Measurements from ENCODE around the gene RAI1. TPM values are rescaled to one million over a fixed set of nuclear protein-coding genes. Genes with fewer than 3 reads are reported as not detected.

The RAI1 gene
- total and polyA plus RNA-seq, 2 of the 8 experiments (the other 6 are each of a cell fraction or from before 2014, with no cell fraction given), result 0.39 to 1.2 TPM

- Histone ChIP-seq H3K4me3 (ENCODE audit: extremely low read depth in 1 of 4, insufficient read depth in 2 of 4, low read depth in 3 of 4, low read length in 4 of 4) (no peak overlapping the region), H3K79me1 (ENCODE audit: low read depth, low read length) (no peaks in the 10 kb centered on the region), H4K20me1 (replicated peaks in 1 of 2; ENCODE audit: control insufficient read depth in 1 of 2, insufficient read depth in 2 of 2, low read length in 2 of 2) (peaks cover 0 to 6% of the 10 kb centered on the region in 2 experiments), H3K4me1 (replicated peaks in 1 of 4; ENCODE audit: control insufficient read depth in 3 of 4, insufficient read depth in 4 of 4, low read length in 3 of 4) (peaks cover 5 to 35% (median 22%) of the 10 kb centered on the region in 4 experiments), H3K79me2 (ENCODE audit: control insufficient read depth in 1 of 2, insufficient read depth in 2 of 2, low read length in 2 of 2) (no peaks in the 10 kb centered on the region), H4K5ac (ENCODE audit: insufficient read length, low read depth, low read length) (no peak overlapping the region), H3K18ac (ENCODE audit: extremely low read depth, low read length) (no peak overlapping the region), H3K4ac (replicated peaks; ENCODE audit: insufficient read length, low read depth, low read length) (peak overlapping the region; percentile 82), H2BK12ac (ENCODE audit: low read depth, low read length) (0 out of 2 replicates have a peak overlapping the region, but pooled peaks have one; percentile 9), H2AFZ (ENCODE audit: low read length) (no peak overlapping the region), H4K91ac (replicated peaks; ENCODE audit: insufficient read length, low read length) (no peak overlapping the region), H2AK5ac (ENCODE audit: low read depth, low read length) (no peak overlapping the region), H3K27me3 (replicated peaks in 1 of 4; ENCODE audit: control insufficient read depth in 3 of 4, extremely low read depth in 1 of 4, insufficient read depth in 3 of 4, low read length in 3 of 4) (peaks cover 0 to 39% (median 22%) of the 10 kb centered on the region in 4 experiments; a peak in 6 of 7 replicates), H2BK20ac (ENCODE audit: low read length) (no peak overlapping the region), H2BK5ac (ENCODE audit: low read depth, low read length) (no peak overlapping the region), H2BK15ac (ENCODE audit: low read length) (peak overlapping the region; percentile 72; the same call in 1 of the 2 replicates), H3K56ac (replicated peaks; ENCODE audit: insufficient read length, low read depth, low read length) (no peak overlapping the region), H3K23me2 (ENCODE audit: low read depth, low read length) (peaks cover 3% of the 10 kb centered on the region; the same call in 1 of the 2 replicates), H4K8ac (ENCODE audit: extremely low read depth, insufficient read depth, low read length) (peak overlapping the region; percentile 37), H3K14ac (ENCODE audit: insufficient read length) (no peak overlapping the region), H3K4me2 (ENCODE audit: insufficient read depth in 1 of 2, low read depth in 2 of 2, low read length in 2 of 2) (no peak overlapping the region), H3K27ac (ENCODE audit: low read depth, low read length) (no peak overlapping the region), H3K9me3 (ENCODE audit: insufficient read depth in 2 of 2, low read depth in 1 of 2, low read length in 1 of 2) (no peaks in the 10 kb centered on the region), H3K9ac (replicated peaks in 1 of 4; ENCODE audit: extremely low read depth in 1 of 4, low read depth in 3 of 4, low read length in 3 of 4) (no peak overlapping the region), H3K23ac (ENCODE audit: insufficient read length) (no peak overlapping the region), H3K36me3 (ENCODE audit: control insufficient read depth in 2 of 4, insufficient read depth in 4 of 4, low read length in 3 of 4) (no peaks in the 10 kb centered on the region), H2BK120ac (replicated peaks; ENCODE audit: low read depth, low read length) (no peak overlapping the region)
- CTCF ChIA-PET (ENCODE audit: partially characterized antibody), result interaction anchor here (0.7 to 2.8 kb wide), 10 partner anchors 10 to 294 kb away, joined by 3 to 11 read pairs (median 4); partner anchors contain the start of gene RASD1
- no peak for DNase-seq (ENCODE audit: low read depth in 1 of 2, low spot score in 2 of 2)
- POLR2A ChIA-PET (ENCODE audit: partially characterized antibody), result interaction anchor here (1.4 to 2.0 kb wide), 3 partner anchors 8 to 47 kb away, joined by 3 to 7 read pairs (median 4); no protein-coding TSS in a partner anchor
- FAIRE-seq, result no peak
- WGBS, 2 experiments (ENCODE audit: extremely low coverage in 1 of 2, insufficient coverage in 1 of 2, insufficient read length in 1 of 2, insufficient replicate concordance in 2 of 2, low coverage in 1 of 2, low lambda C conversion rate in 2 of 2, missing lambda C conversion rate in 1 of 2), result 86% methylated on average over 19 of the region's 26 CpGs; no CpG with 5 or more reads in 1 of the 2 experiments
- TF ChIP-seq ZNF274 (IDR thresholded peaks at IDR 0.05; ENCODE audit: borderline replicate concordance, extremely low read depth, low read length) (no peak), SIN3A (conservative IDR thresholded peaks at IDR 0.05 in 1 of 2, IDR thresholded peaks at IDR 0.05 in 1 of 2; ENCODE audit: low read depth in 1 of 2, low read length in 2 of 2) (no peak), EP300 (IDR thresholded peaks at IDR 0.05; ENCODE audit: borderline replicate concordance in 1 of 2, low read depth in 2 of 2, low read length in 2 of 2) (no peak), BACH1 (IDR thresholded peaks at IDR 0.05; ENCODE audit: low read length) (no peak), POLR2AphosphoS5 (IDR thresholded peaks at IDR 0.05; ENCODE audit: low read depth, low read length) (no peak), YY1 (IDR thresholded peaks at IDR 0.05; ENCODE audit: low read depth, low read length) (no peak), SIRT6 (IDR thresholded peaks at IDR 0.05; ENCODE audit: low read length) (no peak), TAF1 (IDR thresholded peaks at IDR 0.05; ENCODE audit: low read depth, low read length) (no peak), CHD2 (IDR thresholded peaks at IDR 0.05; ENCODE audit: low read length) (no peak), TBP (IDR thresholded peaks at IDR 0.05; ENCODE audit: low read depth, low read length) (no peak), KDM4A (IDR thresholded peaks at IDR 0.05; ENCODE audit: low read depth, low read length, severe bottlenecking) (no peak), RXRA (IDR thresholded peaks at IDR 0.05; ENCODE audit: insufficient read depth, low read depth, low read length) (no peak), CHD1 (IDR thresholded peaks at IDR 0.05; ENCODE audit: low read depth, low read length) (no peak)
Observed at GRCh38 chr17:17790637-17791464, 109.6 kb downstream of the RAI1 start.

Data from H1 (cell line).